Measurements from ENCODE around the gene RHOV.

DNA sequence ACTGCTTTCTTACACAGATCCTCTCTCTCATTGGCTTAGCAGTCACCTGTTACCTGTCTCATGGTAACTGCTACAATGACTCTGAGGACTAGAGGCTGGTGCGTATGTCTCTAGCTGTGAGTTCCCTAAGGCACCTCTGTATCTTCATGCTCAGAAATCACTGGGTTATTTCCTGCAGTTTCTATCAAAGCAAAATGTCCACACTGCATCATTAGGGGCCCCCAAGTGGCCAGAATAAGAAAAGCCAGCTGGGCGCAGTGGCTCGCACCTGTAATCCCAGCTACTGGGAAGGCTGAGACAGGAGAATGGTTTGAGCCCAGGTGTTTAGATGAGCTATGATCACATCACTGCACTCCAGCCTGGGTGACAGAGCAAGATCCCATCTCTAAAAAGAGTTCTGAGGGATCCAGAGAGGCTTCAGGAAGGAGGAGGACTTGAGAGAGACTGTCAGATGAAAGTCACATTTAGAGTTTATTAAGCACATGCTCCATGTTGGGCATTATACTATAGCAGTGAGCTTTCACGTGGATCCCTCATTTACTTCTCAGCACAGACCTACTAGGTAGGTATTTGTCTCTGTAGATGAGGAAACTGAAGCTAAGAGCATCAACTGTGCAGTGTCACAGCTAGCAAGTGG, 17.9 kb upstream of the RHOV start:
- TF ChIP-seq ZFP3 (CRISPR knock-in tag; IDR thresholded peaks at IDR 0.05) (no peak), RARB (CRISPR knock-in tag; IDR thresholded peaks at IDR 0.05) (no peak), ZNF565 (CRISPR knock-in tag; conservative IDR thresholded peaks at IDR 0.05; ENCODE audit: low read depth) (no peak), CSDC2 (CRISPR knock-in tag; IDR thresholded peaks at IDR 0.05) (no peak)
- TF ChIP-seq, protein P1, sequence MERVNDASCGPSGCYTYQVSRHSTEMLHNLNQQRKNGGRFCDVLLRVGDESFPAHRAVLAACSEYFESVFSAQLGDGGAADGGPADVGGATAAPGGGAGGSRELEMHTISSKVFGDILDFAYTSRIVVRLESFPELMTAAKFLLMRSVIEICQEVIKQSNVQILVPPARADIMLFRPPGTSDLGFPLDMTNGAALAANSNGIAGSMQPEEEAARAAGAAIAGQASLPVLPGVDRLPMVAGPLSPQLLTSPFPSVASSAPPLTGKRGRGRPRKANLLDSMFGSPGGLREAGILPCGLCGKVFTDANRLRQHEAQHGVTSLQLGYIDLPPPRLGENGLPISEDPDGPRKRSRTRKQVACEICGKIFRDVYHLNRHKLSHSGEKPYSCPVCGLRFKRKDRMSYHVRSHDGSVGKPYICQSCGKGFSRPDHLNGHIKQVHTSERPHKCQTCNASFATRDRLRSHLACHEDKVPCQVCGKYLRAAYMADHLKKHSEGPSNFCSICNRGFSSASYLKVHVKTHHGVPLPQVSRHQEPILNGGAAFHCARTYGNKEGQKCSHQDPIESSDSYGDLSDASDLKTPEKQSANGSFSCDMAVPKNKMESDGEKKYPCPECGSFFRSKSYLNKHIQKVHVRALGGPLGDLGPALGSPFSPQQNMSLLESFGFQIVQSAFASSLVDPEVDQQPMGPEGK (CRISPR knock-in tag; IDR thresholded peaks at IDR 0.05; ENCODE audit: borderline replicate concordance): no peak
- TF ChIP-seq, protein P2, sequence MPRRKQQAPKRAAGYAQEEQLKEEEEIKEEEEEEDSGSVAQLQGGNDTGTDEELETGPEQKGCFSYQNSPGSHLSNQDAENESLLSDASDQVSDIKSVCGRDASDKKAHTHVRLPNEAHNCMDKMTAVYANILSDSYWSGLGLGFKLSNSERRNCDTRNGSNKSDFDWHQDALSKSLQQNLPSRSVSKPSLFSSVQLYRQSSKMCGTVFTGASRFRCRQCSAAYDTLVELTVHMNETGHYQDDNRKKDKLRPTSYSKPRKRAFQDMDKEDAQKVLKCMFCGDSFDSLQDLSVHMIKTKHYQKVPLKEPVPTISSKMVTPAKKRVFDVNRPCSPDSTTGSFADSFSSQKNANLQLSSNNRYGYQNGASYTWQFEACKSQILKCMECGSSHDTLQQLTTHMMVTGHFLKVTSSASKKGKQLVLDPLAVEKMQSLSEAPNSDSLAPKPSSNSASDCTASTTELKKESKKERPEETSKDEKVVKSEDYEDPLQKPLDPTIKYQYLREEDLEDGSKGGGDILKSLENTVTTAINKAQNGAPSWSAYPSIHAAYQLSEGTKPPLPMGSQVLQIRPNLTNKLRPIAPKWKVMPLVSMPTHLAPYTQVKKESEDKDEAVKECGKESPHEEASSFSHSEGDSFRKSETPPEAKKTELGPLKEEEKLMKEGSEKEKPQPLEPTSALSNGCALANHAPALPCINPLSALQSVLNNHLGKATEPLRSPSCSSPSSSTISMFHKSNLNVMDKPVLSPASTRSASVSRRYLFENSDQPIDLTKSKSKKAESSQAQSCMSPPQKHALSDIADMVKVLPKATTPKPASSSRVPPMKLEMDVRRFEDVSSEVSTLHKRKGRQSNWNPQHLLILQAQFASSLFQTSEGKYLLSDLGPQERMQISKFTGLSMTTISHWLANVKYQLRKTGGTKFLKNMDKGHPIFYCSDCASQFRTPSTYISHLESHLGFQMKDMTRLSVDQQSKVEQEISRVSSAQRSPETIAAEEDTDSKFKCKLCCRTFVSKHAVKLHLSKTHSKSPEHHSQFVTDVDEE (CRISPR knock-in tag; IDR thresholded peaks at IDR 0.05): no peak
